Measurements from ENCODE around the gene FAM120B.
"Not testable (repeated sequence)": the region's sequence is repeated elsewhere in the genome, so short reads cannot be mapped to it uniquely, and the experiment has no call there.

FAM120B gene

GRCh38 chr6:170394980-170395379, 88.4 kb downstream of the FAM120B start:
- no peak for DNase-seq

DNA sequence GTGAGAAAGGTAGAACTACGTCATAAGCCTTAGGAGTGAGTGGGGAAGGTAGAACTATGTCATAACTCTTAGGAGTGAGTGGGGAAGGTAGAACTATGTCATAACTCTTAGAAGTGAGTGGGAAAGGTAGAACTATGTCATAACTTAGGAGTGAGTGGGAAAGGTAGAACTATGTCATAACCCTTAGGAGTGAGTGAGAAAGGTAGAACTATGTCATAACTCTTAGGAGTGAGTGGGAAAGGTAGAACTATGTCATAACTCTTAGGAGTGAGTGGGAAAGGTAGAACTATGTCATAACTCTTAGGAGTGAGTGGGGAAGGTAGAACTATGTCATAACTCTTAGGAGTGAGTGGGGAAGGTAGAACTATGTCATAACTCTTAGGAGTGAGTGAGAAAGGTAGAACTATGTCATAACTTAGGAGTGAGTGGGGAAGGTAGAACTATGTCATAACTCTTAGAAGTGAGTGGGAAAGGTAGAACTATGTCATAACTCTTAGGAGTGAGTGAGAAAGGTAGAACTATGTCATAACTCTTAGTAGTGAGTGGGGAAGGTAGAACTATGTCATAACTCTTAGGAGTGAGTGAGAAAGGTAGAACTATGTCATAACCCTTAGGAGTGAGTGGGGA, 92.3 kb downstream of the FAM120B start:
- not testable (repeated sequence) for DNase-seq

DNA sequence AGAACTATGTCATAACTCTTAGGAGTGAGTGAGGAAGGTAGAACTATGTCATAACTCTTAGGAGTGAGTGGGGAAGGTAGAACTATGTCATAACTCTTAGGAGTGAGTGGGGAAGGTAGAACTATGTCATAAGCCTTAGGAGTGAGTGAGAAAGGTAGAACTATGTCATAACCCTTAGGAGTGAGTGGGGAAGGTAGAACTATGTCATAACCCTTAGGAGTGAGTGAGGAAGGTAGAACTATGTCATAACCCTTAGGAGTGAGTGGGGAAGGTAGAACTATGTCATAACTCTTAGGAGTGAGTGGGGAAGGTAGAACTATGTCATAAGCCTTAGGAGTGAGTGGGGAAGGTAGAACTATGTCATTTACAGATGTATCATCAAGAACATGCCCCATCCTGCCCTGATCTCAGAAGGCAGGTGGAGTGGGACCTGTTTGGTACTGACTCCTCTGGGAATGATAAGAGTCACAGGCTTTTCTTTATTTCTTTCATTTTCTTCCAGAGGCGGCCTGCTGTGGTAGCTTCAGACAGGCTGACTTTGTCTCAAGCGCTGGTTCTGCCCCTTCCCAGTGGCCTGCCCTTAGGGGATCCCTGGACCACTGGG, 93.5 kb downstream of the FAM120B start:
- not testable (repeated sequence) for DNase-seq

DNA sequence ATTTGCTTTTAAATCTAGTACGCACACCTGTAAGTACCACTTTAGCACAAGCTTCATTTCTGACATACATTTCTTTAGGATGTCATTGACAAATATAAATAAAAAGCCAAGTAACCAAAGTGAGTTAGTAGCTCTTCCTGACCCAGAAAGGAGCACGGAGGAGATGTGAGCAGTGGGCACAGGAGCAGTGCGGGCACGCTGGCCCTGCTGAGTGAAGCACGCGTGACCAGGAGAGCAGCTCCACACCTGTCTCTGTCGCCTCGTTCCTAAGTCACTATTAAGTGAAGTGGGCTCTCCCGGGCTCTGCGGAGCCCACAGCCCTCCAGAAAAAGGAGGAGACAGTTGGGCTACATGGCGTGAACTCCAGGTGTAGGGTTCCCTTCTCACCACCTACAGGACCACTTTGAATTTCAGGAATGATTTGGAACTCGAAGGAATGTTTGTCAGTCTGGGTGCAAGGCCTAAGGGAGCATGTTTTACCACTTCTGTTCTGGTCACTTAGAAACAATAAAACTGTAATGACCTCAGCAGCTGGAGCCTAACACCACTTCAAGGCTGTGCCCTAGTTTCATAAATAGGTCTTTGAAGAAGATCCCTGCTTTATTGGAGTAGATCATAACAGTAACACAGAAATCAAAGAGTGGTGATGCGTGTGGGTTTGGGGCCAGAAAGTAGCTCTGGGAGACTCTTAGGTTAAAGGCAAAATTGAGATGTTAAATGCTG, 95.9 kb downstream of the FAM120B start:
- no peak for DNase-seq

DNA sequence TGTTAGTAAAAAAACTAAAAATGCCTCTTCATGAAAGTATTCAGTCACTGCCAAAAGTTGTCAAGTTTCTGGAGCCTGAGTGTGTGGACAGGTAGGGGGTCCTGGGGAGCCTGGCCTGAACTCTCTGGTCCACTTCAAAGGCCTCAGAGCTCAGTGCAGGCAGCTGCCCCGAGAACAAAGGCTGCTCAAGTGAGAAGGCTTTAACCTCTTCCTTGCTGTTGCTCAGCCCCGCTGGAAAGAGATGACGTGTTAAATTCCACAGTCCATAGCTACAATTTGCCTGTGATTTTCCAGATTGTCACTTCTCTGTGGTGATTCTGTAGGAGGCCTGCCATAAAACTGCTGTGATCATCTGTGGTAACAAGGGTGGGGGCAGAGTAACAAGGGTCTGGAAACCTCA, 96.9 kb downstream of the FAM120B start:
- no peak for DNase-seq

DNA sequence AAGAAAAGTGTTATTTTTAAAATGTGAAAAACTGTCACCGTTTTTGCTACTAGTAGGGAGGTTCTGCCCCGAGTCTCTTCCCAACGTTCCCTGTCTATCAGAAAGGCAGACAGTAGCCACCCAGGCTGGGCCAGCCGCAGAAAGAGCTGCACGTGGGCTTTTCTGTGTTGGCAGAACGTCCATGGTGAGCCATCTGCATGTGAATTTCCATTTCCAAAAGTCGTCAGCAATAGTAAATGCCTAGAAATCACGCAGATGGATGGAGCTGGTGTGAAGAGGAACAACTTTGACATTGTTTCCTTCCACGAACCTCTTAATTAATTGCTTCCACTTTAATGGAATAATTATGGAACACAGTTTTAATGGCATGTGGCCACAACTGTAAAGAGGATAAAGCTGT, 97.5 kb downstream of the FAM120B start:
- DNase-seq, result peak; percentile 36

DNA sequence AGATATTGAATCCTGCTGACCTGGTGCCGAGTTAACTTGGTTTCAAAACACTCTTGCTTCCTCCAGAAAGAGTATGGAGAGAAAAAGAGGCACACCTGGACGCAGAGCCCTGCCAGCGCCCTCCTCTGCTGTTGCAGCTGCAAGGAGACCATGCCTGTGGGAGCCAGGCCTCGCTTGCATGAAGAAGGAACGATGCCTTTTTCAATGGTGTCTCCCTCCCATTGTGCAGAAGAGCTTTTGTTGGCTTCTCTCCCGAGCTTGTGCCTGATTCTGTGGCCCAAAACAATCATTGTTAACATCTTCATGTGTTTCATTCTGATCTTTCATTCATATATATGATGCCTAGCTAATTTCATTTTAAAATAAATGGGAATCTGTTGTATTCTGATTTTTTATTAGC, 98.1 kb downstream of the FAM120B start:
- DNase-seq, result no peak

DNA sequence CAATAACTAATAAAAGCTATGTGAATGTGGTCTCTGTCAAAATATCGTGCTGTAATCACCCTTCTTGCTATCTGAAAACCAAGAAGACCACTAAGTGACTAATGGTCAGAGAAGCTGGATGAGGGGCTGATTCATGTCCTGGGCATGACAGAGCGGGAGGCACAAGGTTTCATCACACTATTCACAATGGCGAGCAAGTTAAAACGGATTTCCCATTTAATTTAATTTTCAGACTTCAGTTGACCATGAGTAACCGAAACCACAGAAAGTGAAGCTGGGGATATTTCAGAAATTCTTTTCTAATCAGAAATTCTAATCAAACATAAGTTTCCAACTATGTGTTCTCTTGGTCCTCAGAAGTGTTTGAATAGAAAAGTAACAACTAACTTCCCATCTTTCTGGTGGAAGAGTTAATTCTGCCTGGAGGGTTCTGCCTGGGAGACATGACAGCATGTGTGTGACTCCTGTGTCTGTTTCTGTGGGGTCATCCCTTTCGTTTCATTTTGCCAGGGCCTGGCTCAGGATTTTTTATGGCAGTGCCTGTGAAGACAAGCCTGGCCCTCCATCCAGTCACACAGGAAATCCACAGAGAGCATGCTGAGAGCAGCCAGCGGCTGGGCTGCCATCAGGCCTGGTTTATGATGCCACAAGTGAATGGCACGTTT, 98.9 kb downstream of the FAM120B start:
- DNase-seq, result no peak

GRCh38 chr6:170407200-170407599, 100.6 kb downstream of the FAM120B start:
- DNase-seq, result no peak

- DNase-seq, result no peak
Observed at GRCh38 chr6:170407932-170408331, 101.4 kb downstream of the FAM120B start.

GRCh38 chr6:170409746-170410145, 103.2 kb downstream of the FAM120B start:
- DNase-seq, result not testable (repeated sequence)

DNA sequence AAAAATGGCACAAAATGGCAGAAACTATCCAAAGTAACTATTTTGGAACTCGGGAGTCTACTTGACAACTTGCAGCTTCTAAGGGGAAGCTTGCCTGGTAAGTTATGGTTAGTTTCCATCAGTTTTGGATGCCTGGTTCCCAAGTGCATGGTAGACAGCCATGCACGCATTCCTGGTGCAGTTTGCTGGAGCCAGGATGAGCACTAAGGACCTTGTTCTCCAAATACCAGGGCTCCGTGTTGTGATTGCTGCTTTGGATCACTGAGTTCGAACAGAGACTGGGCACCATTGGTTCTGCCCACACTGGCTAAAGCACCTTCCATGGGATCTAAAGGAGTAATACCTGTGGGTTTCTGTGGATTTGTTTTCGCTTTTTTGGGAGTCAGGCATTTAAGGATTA, 103.7 kb downstream of the FAM120B start:
- no peak for DNase-seq

GRCh38 chr6:170415318-170415717, 108.8 kb downstream of the FAM120B start:
- DNase-seq, result no peak

- no peak for DNase-seq
Observed at GRCh38 chr6:170416303-170416702, 109.7 kb downstream of the FAM120B start.

DNA sequence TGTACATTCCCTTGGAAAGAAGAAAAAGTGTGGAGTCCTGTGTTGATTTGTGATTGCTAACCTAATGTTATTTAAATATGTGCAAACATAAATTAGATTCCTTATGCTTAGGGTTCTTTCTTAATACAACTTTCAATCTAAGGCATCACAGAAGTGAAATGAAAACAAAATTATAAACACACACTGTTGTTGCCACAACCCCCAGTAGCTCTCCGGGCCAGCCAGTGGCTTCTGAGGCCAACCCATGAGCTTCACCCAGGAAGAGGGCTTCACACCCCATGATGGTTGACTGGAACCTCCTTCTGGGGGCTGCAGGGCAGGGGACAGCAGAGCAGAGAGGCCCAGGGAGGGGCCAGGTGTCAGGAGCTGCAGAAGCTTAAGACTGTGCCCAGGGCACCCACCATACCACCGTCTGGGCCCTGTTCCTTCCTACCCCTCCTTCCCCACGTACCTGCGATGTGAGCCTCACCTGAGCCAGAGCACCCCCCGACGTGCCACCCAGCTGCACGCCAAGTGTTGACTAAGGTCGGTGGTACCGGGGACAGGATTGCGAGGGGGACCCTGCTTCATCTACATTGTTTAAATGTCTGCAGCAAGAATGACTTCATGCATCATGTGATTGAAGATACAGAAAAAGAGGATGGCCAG, 110.5 kb downstream of the FAM120B start:
- DNase-seq, result no peak

GRCh38 chr6:170417881-170418280, 111.3 kb downstream of the FAM120B start:
- no peak for DNase-seq

DNA sequence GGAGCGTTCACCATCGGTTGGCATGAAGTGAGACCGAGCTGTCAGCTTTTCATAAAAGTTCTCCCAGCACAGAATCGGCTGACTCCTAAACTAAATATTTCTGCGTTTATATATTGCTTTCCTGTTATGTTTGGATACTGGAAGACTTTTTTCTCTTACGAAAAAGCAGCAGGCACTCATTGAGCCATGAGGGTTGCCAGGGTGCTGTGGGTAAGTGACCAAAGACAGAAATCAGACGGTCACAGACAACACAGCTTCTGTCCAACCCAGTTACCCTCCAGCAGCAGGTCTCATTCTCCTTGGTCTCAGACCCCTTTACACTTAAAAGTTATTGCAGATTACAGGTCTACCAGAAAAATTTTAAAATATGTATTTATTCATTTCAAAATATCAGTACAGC, 113.7 kb downstream of the FAM120B start:
- no peak for DNase-seq

DNA sequence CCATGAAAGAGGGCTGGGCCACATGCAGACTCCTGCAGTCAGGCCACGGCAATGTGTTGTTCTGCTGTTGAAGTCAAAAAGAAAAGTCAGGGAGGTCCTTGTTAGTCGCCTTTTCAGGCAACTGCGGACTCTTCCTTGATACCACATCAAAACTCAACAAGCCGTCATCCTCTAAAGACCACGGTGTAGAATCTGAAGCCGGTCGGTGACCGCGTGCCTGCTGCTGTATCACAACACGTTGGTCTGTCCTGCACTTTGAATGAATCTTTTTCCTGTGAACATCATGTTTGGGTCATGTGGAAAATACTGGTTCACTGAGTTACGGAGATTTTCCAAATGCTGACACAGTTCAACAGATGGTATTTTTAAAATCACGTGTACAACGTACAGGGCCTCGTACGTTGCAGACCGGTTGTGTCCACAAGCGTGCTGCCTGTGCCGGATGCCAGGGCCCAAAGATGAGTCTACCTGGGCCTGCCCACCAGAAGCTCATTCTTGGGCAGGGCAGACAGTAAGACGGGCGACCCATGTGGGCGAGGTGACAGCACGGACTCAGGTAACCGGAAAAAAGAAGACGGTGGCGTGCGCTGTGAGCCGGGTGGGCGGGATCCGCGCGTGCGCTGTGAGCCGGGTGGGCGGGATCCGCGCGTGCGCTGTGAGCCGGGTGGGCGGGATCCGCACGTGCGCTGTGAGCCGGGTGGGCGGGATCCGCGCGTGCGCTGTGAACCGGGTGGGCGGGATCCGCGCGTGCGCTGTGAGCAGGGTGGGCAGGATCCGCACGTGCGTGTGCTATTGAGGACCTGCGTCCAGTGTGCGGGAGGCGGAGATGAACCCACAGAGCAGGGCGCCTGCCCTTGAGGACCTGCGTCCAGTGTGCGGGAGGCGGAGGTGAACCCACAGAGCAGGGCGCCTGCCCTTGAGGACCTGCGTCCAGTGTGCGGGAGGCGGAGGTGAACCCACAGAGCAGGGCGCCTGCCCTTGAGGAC, 114.5 kb downstream of the FAM120B start:
- no peak for DNase-seq

GRCh38 chr6:170421921-170422320, 115.4 kb downstream of the FAM120B start:
- DNase-seq, result no peak

GRCh38 chr6:170423030-170423429, 116.5 kb downstream of the FAM120B start:
- no peak for DNase-seq

DNA sequence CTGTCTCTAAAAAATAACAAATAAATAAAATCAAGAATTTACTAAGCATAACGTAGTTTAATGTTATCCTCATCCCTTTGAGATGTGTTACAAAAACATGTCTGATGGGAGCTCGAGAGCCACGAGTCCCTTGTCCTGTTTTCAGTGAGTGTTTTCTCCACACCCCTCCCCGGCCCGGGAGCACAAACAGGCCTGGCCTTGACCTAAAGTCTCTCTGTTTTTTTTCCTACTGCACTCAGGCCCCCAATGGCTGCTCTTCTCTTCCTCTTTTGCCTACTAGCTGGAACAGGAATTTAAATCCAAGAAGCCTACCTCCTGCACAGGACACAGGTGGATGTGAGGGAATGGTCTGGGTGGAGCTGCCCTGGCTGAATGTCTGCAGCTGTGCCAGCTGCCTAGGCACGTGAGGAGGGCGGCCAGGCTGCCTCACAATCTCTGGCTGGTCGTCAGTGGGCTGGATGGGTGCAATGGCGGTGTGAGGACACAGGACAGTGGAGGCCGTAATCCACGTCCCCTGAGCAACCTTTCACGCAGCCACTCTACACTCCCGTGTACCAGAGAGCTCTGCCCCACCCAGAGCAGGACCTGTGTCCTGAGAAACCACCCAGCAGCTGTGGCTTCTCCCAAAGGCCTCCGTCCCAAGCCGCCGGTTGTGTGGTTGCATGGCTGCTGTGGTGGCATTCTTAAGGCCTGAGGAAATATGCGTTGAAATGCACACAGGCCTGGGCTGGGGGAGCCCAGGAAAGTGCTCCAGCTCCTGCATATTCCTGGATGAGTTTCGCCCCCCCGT, 117.5 kb downstream of the FAM120B start:
- DNase-seq, result no peak
